UCSD-AML1 (cell line): ENCODE measurements around the gene GOLGA8S.
"Not testable (repeated sequence)": the region's sequence is repeated elsewhere in the genome, so short reads cannot be mapped to it uniquely, and the experiment has no call there.

Source experiments
- DNase-seq: peaks from one replicate; lab custom pipeline; 2025; ENCODE audit not compliant: unreplicated experiment; lab: John Stamatoyannopoulos, UW

Gene GOLGA8S, protein sequence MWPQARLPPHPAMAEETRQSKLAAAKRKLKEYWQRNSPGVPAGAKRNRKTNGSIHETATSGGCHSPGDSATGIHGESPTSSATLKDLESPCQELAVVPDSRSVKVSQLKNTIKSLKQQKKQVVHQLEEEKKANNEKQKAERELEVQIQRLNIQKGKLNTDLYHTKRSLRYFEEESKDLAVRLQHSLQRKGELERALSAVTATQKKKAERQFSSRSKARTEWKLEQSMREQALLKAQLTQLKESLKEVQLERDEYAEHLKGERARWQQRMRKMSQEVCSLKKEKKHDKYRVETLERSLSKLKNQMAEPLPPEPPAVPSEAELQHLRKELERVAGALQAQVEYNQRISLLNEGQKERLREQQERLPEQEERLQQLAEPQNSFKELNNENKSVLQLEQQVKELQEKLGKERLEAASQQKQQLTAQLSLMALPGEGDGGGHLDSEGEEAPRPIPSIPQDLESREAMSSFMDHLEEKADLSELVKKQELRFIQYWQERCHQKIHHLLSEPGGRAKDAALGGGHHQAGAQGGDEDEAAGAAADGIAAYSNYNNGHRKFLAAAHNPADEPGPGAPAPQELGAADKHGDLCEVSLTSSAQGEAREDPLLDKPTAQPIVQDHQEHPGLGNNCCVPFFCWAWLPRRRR

DNA sequence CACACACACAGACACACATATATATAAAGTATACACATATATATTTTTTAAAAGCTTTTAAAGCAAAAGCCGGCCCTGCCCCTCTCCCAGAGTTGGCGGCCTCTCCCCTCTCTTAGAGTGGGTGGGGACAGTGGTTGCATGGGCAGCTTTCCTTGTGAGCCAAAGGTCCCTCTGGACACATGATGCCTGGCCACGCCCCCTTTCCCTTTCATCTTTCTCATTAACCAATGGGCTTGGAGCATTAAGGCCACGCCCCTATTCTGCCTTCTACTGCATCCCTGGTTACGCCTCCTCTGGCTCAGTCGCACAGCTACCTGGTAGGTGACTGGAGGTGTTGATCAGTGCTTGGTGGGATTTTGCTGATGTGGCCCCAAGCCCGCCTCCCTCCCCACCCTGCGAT is at the start of gene GOLGA8S:
GOLGA8S (plus strand) TSS at position 301 of the 400 bp plus-strand sequence; CDS start at position 363, 62 bp downstream.
- not testable (repeated sequence) for DNase-seq

DNA sequence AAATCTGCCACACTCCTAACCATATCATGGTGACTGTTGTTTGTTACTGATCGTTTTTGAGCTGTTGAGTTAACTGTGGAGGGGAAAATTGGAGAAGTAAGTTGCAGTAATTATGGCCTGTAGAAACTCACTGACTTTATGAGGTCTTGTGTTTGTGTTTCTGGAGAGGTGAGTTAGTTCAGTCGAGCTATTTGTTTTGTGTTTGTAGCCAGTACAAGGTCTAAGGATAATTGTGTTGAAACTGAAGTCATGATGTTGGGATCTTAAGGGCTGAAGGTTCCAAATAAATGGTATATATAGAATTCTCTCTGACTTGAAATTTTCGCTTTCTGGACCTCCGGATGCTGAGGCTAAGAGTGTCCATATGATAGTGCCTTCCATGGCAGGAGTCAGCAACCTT is 49.7 kb upstream of the GOLGA8S start:
- DNase-seq = not testable (repeated sequence)

DNA sequence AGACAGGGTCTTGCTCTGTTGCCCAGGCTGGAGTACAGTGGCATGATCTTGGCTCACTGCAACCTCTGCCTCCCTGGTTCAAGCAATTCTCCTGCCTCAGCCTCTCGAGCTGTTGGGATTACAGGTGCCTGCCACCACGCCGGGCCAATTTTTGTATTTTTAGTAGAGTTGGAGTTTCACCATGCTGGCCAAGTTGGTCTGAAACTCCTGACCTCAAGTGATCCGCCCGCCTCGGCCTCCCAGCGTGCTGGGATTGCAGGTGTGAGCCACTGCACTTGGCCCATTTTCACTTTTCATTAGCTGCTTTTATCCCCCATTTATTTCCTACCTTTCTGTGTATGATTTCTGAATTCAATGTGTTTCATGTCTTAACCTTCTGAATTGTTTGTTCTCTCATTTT is 48.6 kb upstream of the GOLGA8S start:
- not testable (repeated sequence) for DNase-seq

DNA sequence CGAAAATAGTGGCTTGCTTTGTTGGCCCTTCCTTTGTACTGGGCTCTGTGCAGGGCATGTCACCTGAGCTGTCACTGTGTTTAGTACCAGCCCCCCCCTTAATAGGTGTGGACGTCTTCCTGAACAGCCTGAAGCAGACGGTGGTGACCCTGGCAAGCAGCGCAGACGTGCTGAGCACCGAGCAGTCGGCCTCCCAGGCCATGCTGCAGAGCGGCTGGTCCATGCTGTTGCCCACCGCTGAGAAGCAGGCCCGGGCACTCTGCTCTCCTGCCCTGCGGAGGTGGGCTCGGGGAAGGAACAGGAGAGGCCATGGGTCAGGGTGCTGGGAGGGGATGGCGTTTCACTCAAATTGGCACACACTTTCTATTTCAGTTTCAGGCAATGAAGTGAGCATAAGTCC is 43.3 kb upstream of the GOLGA8S start:
- not testable (repeated sequence) for DNase-seq

DNA sequence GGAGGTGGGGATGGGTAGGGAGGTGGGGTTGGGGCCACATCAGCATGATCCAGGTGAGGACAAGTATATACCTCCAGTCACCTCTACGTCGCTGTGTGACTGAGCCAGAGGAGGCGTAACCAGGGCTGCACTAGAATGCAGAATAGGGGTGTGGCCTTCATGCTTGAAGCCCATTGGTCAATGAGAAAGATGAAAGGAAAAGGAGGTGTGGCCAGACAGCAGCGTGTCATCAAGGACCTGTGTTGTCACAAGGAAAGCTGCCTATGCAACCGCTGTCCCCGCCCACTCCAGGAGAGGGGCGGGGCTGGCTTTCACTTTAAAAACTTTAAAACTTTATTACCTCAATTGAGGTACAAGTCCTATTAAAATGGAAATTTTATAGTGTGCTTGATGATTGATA is 20.5 kb upstream of the GOLGA8S start, which contains the start of gene GOLGA6L26:
GOLGA6L26 (minus strand) TSS at position 101 of the 400 bp plus-strand sequence; CDS start at position 40, 61 bp downstream.
- DNase-seq = not testable (repeated sequence)

DNA sequence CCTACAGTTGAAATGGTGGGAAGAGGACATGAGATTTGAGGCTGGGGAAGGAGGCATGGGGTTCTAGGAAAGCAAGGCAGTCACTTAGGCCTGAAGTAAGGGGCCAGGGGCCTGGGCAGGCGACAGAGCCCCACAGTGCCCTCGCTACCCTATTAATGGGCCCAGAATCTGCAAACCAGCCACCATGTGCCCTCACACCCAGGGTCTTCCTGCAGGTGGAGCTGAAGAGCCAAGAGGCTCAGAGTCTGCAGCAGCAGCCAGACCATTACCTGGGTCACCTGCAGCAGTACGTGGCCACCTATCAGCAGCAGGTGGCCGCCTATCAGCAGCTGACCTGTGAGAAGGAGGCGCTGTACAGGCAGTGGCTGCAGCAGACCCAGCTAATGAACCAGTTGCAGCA is 8.1 kb downstream of the GOLGA8S start:
- not testable (repeated sequence) for DNase-seq

DNA sequence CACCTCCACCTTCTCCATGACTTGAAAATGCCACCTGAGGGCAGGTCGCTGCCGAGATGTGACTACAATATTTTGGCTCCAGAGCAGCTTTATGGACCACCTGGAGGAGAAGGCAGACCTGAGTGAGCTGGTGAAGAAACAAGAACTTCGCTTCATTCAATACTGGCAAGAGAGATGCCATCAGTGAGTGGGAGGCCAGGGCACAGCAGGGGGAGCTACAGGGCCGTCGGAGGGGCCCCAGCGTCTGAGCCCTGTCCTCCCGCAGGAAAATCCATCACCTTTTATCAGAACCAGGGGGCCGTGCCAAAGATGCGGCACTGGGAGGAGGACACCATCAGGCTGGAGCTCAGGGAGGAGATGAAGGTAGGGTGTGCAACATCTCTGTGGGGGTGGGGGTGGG is 9.7 kb downstream of the GOLGA8S start:
- DNase-seq = not testable (repeated sequence)

DNA sequence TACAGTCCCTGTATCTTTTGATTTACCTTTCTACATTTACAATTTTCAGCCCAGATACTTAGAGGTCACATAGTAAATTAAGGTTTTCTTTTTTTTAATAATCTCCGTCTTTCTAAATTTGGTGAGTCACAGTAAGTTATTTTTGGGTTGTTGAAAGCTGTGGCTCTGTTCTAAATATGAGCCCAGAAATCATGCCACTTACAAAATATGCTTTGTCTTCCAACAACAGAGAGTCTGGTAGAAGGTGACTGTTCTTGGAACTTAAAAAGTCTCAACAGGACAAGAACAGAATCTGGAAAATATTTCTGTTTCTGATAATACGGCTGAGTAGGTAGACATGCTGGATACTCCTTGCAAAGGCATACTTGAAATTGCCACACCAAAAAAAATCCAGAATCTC is 16.0 kb downstream of the GOLGA8S start:
- DNase-seq = no peak

DNA sequence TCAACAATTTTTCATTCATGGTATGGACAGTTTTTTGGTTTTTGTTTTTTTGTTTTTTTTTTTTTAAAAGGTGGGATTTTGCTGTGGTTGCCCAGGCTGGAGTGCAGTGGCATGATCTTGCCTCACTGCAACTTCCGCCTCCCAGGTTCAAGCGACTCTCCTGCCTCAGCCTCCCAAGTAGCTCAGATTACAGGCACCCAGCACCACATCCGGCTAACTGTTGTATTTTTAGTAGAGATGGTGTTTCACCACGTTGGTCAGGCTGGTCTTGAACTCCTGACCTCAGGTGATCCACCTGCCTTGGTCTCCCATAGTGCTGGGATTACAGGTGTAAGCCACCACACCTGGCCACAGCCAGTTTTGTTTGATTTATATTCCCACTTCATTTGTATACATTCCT is 16.6 kb downstream of the GOLGA8S start:
- not testable (repeated sequence) for DNase-seq

DNA sequence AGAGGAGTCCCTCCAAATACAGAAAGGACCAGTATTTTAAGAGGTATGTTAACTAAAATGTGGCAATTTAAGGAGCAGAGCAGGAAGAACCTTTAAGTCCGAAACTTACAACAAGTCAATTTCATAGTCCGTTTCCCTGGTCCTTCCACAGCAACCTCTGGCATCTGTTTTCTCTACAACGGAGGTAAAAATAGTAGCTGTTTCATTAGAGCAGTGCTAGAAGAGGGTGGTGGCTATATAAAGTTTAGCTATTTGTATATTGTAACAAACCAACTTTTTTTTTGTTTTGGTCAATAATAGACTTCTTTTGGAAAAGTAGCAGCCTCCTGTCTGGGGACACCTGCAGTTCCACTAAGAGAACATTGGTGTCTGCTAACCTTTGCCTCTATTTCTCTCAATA is 17.3 kb downstream of the GOLGA8S start:
- DNase-seq = not testable (repeated sequence)

DNA sequence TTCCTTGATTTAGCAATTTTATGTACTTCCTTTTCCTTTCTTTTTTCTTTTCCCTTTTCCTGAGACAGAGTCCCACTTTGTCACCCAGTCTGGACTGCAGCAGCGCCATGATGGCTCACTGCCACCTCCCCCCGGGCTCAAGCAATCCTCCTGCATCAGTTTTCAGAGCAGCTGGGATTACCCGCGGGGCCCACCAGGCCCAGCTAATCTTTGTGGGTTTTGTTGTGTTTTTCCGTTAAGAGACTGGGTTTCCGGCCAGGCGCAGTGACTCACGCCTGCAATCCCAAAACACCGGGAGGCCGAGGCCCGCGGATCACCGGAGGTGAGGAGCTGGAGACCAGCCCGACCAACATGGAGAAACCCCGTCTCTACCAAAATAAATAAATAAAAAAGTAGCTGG is 17.7 kb downstream of the GOLGA8S start:
- no peak for DNase-seq

DNA sequence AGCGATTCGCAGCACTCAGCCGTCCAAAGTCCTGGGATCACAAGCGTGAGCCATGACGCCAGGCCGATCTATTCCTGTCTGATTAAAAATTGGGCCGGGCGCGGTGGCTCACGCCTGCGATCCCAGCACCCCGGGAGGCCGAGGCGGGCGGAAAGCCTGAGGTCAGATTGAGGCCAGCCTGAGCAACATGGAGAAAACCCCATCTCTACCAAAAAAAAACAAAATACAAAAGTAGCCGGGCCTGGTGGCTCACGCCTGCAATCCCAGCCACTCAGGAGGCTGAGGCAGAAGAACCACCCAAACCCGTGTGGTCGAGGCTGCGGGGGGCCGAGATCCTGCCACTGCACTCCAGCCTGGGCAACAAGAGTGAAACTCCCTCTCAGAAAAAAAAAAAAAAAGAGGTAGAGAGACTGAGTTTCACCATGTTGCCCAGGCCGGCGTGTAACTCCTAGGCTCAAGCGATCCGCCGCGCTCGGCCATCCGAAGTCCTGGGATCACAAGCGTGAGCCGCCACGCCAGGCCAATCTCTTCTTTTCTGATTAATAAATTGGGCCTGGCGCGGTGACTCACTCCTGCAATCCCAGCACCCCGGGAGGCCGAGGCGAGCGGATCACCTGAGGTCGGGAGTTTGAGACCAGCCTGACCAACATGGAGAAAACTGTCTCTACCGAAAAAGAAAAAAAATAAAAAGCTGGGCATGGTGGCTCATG is 18.5 kb downstream of the GOLGA8S start:
- not testable (repeated sequence) for DNase-seq

DNA sequence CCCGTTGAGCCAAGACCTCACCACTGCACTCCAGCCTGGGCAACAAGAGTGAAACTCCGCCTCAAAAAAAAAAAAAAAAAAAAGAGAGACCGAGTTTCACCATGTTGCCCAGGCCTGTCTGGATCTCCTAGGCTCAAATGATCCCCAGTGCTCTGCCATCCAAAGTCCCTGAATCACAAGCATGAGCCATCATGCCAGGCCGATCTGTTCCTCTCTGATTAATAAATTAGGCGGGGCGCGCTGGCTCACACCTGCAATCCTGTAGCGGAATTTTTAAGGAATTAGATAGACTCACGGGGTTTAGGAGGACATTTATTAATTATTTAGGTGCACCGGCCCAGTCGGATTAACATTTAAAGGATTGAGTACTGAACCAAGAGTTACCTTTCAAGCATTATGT is 19.7 kb downstream of the GOLGA8S start:
- DNase-seq = not testable (repeated sequence)

DNA sequence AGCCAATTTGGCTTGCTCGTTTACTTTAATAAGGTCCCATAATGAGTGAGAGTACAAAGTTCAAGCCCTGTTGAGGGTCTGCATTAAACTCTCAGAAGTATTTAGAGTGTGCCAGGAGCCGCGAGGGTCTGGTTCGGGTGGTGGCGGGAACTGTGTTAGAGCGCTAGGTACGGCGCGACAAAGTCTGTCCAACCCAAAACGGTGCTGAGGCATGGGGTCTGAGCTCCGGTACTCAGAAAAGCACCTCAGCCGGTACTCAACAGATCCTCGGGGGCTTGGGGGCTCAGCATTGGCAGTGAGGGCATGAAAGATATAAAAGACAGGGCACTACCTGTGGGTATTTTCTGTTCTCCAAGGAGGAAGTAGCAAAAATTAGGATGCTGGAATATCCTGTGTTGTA is 24.4 kb downstream of the GOLGA8S start:
- DNase-seq = not testable (repeated sequence)

DNA sequence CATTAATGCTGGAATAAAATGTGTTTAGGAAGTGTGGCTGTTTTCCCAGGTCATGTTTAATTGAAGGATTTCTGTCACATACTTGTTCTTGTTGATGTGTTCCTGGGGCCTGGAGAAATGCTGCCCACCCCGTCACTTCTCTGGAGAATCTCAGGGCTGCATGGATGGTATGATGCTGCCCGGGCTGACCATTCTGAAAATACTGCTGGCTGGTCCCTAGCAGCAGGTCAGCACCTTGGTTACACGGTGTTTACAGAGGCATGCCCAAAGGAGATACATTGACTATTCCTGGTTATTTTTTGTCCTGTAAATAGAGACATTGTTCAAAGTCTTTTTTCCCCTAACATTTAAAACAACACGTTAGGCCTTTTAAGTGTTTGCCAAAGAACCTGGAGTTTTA is 26.2 kb downstream of the GOLGA8S start:
- not testable (repeated sequence) for DNase-seq

DNA sequence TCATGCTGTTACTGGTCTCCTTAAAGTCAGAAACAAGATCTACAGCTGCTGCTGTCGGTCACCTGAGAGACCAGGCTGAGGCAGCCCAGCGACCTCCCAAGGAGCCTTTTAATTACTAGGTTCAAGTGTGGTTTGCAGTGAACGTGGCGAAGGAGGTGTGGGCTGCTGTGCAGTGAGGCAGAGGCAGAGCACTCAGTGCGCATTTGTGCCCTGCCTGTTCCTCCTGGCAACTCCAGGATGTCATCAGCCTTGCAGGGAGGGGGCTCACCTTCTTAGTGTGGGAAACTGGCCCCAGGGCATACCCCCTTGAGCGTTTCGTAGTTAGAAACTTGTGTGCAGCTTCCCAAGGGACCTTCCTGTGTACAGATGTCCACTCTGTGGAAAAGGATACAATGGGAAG is 26.6 kb downstream of the GOLGA8S start:
- not testable (repeated sequence) for DNase-seq

DNA sequence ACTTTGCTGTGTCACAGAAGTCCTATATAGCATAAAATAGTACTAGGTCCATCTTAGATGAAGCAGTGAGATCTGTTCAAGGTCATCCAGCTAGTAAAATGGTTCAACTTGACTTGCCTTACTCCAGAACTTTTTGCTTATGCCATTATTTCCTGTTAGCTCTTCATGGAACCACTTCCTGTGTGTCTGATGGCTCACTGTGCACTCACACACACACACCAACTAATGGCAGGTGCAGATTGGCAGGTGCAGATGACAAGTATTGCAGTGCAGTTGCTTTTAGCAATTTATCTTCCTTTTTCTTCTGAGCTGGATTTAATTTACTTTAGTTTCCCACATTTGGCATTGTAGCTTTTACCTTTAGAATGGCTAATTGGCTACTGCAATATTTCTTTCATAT is 29.8 kb downstream of the GOLGA8S start:
- DNase-seq = no peak

DNA sequence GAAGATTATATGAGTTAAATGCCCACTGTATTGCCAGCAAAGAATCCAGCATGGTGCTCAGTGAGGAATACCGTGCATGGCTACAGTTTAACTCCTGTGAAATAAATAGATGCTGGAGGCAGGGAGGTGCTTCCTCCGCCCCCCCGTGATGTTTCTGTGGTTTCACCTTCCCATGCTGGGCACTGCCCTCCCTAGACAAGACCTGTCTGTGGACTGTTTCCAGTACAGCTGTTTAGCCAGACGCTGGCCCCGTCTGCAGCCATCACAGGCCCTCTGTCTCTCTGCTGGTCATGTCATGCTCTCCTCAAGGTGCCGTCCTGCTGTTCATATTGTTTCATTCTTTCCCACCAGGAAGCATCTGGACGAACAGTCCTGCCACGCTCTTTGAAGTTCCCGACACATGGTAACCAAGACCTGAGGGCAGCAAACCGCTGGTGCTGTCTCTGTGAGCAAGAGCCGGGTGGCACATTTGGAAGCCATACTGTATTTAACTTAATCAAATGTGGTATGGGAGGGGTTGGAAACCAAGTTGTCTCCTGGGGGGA is 31.4 kb downstream of the GOLGA8S start:
- no peak for DNase-seq

DNA sequence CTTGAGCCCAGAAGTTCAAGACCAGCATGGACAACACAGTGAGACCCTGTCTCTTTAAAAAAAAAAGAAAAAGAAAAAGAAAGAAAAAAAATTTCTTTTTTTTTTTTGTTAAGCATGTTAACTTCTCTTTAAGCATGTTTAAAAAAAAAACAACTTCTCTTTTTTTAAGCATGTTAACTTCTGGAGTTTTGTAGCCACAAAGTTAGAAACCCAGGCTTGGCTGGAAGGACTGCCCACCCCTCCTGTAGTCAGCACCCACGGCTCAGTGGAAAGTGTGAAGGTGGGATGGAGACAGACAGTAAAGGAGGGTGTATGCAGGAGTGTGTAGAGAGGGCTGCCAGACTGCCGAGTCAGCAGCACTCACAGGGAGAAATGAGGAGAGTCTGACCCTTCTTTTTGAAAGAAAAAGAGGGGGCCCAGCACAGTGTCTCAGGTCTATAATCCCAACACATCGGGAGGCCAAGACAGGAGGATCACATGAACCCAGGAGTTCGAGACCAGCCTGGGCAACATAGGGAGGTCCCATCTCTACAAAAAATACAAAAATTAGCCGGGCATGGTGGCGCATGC is 33.2 kb downstream of the GOLGA8S start:
- no peak for DNase-seq

DNA sequence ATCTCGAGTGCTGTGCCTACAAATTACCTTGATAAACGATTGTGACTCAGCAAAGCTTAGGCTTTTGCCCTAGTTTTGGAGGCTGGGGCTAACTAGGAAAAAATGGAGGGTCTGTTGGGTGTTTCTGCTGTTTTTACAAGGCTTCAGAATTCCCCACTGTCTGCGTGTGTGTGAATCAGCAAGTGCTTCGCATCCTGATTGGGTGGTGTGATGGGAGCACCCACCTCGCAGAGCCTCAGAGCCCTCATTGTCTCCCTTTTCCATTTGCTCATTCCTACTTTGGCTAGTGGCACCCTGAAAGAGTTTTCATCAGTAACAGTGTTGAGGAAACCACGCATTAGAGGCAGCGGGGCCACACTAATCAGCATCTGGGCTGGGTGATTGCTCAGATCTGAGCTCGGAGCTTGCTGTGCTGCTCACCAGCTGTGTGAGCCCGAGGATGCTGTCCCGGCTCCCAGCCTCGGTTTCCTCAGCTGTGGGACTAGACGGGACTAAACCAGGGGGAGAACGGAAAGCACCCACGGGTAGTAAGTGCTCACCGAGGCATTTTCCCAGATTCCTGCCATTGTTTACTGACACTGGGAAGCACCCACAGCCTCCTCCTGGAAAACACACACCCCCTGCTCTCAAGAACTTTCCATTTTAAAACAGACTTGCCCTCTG is 40.6 kb downstream of the GOLGA8S start:
- no peak for DNase-seq
